Activated CD8-positive, alpha-beta T cell treated with anti-CD3 and anti-CD28 coated beads for 36 hours (primary cell): ENCODE results near the gene SLFN5. TPM values are rescaled to one million over a fixed set of nuclear protein-coding genes. Genes with fewer than 3 reads are reported as not detected.

Experiments
- ATAC-seq: fragments of 200-7000 bp; cut with Tn5 transposase; one replicate; pipeline ENCODE4 v1.10.0; 2021; ENCODE audit warnings: mild to moderate bottlenecking, moderate library complexity
- CTCF ChIA-PET: fragments of 350-600 bp; sonication (Branson Sonifier 250); formaldehyde crosslinking; loops from one replicate; lab custom pipeline; 2021; ENCODE audit warnings: antibody characterized with exemption; lab: Charles Lee
- POLR2A ChIA-PET: fragments of 350-600 bp; sonication (Branson Sonifier 250); formaldehyde crosslinking; loops from one replicate; lab custom pipeline; 2021; ENCODE audit warnings: antibody characterized with exemption; lab: Charles Lee
- DNase-seq: peaks from one replicate; pipeline ENCODE4 v3.0.0-alpha.2; 2020
- H3K27ac Mint-ChIP-seq: one replicate; pipeline ENCODE4 v1.8.0; 2021; ENCODE audit warnings: mild to moderate bottlenecking, mixed read lengths
- H3K27me3 Mint-ChIP-seq: one replicate; pipeline ENCODE4 v1.8.0; 2021; ENCODE audit warnings: mixed read lengths
- H3K36me3 Mint-ChIP-seq: one replicate; pipeline ENCODE4 v1.8.0; 2021; ENCODE audit warnings: low read depth, mixed read lengths
- H3K4me1 Mint-ChIP-seq: one replicate; pipeline ENCODE4 v1.8.0; 2021; ENCODE audit warnings: low read depth, mixed read lengths
- H3K4me3 Mint-ChIP-seq: one replicate; pipeline ENCODE4 v1.8.0; 2021; ENCODE audit warnings: mild to moderate bottlenecking, moderate library complexity, mixed read lengths
- H3K9me3 Mint-ChIP-seq: one replicate; pipeline ENCODE4 v1.8.0; 2021; ENCODE audit warnings: mixed read lengths
- CTCF ChIP-seq: fragments of 200-600 bp; IDR thresholded peaks from one replicate; pipeline ENCODE4 v1.8.0; 2022; ENCODE audit warnings: antibody characterized with exemption, mild to moderate bottlenecking
- intact Hi-C: fragments of 100-400 bp; cut with micrococcal nuclease; formaldehyde crosslinking; loops from one replicate; pipeline ENCODE4 v1.10.0; 2022
- total RNA-seq, 2 experiments: library from RNA; stranded (reverse); gene quantifications; one replicate each; pipeline ENCODE4 v1.2.3, GENCODE V29; 2021

The SLFN5 gene
- total RNA-seq, 2 experiments from 2014 or later, result 29.1 to 32.7 TPM

DNA sequence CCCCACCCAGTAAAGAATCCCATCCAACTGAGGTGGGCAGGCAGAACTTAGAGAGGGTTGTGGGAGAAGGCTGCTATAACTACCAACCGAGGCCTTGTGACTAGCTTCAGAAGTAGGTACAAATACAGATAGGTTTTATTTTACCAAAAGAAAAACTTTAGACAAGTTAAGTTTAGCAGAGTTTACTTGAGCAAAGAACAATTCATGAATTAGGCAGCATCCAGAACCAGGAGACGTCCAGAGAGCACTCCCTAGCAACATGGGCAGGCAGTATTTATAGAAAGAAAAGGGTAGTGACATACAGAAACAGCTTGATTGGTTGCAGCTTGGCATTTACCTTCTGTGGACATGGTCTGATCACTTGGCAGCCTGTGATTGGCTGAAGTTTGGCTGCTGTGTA lies 42.1 kb downstream of the SLFN5 start:
- POLR2A ChIA-PET, result interaction anchor here (1.1 to 2.0 kb wide), 2 partner anchors 10 to 28 kb away, joined by 3 to 4 read pairs; no protein-coding TSS in a partner anchor
- Mint-ChIP-seq H3K4me1 (peaks cover 39% of the 10 kb centered on the region), H3K27me3 (no peaks in the 10 kb centered on the region), H3K27ac (no peak overlapping the region), H3K9me3 (peaks cover 14% of the 10 kb centered on the region), H3K4me3 (no peak overlapping the region), H3K36me3 (no peaks in the 10 kb centered on the region)
- intact Hi-C loops, result no loop called here
- CTCF ChIA-PET, result interaction anchor here (0.9 to 2.9 kb wide), 2 partner anchors 27 to 32 kb away, joined by 3 to 13 read pairs; no protein-coding TSS in a partner anchor
- ATAC-seq, result no peak
- no peak for TF ChIP-seq CTCF
- DNase-seq, result no peak

- H3K4me3 Mint-ChIP-seq, result peak overlapping the region; percentile 16
Observed at GRCh38 chr17:35286120-35286781, 43.4 kb downstream of the SLFN5 start.

GRCh38 chr17:35287286-35287811 lies 44.5 kb downstream of the SLFN5 start:
- ATAC-seq (no peak), DNase-seq (no peak)
- intact Hi-C loops, result no loop called here
- ChIA-PET CTCF (interaction anchor here (2.9 kb wide), 1 partner anchor 25 kb away, joined by 13 read pairs; no protein-coding TSS in a partner anchor), POLR2A (no interaction called here)
- Mint-ChIP-seq H3K27me3 (no peaks in the 10 kb centered on the region), H3K36me3 (no peaks in the 10 kb centered on the region), H3K4me1 (peaks cover 39% of the 10 kb centered on the region), H3K4me3 (no peak overlapping the region), H3K27ac (no peak overlapping the region), H3K9me3 (peaks cover 14% of the 10 kb centered on the region)
- TF ChIP-seq CTCF, result no peak

More at GRCh38 chr17:35286120-35286781, 43.4 kb downstream of the SLFN5 start:
- H3K9me3 Mint-ChIP-seq, result peaks cover 14% of the 10 kb centered on the region
- POLR2A ChIA-PET, result interaction anchor here (0.8 to 1.3 kb wide), 4 partner anchors 18 to 26 kb away, joined by 3 to 6 read pairs (median 3); no protein-coding TSS in a partner anchor
- CTCF ChIA-PET, result interaction anchor here (0.6 to 2.9 kb wide), 4 partner anchors 9 to 475 kb away, joined by 3 to 13 read pairs (median 4); no protein-coding TSS in a partner anchor
- no peak for TF ChIP-seq CTCF
- ATAC-seq (peak; percentile 93), DNase-seq (peak; percentile 46)
- peak overlapping the region; percentile 61 for H3K27ac Mint-ChIP-seq
- peaks cover 39% of the 10 kb centered on the region for H3K4me1 Mint-ChIP-seq
- intact Hi-C loops, result no loop called here
- H3K27me3 Mint-ChIP-seq, result no peaks in the 10 kb centered on the region
- no peaks in the 10 kb centered on the region for H3K36me3 Mint-ChIP-seq

GRCh38 chr17:35289222-35289621 lies 46.4 kb downstream of the SLFN5 start:
- Mint-ChIP-seq H3K36me3 (no peaks in the 10 kb centered on the region), H3K27ac (peak overlapping the region; percentile 47), H3K4me1 (peaks cover 39% of the 10 kb centered on the region), H3K27me3 (no peaks in the 10 kb centered on the region), H3K9me3 (peaks cover 14% of the 10 kb centered on the region), H3K4me3 (peak overlapping the region; percentile 23)
- no peak for DNase-seq
- CTCF ChIA-PET, result no interaction called here
- intact Hi-C loops, result no loop called here
- no peak for TF ChIP-seq CTCF
- ATAC-seq, result no peak
- POLR2A ChIA-PET, result interaction anchor here (0.6 kb wide), 1 partner anchor 47 kb away, joined by 3 read pairs; no protein-coding TSS in a partner anchor

- H3K27ac Mint-ChIP-seq, result no peak overlapping the region
- H3K36me3 Mint-ChIP-seq, result no peaks in the 10 kb centered on the region
- POLR2A ChIA-PET, result no interaction called here
- ATAC-seq, result no peak
- no peaks in the 10 kb centered on the region for H3K27me3 Mint-ChIP-seq
- TF ChIP-seq CTCF, result no peak
- peaks cover 20% of the 10 kb centered on the region for H3K9me3 Mint-ChIP-seq
- H3K4me1 Mint-ChIP-seq, result peaks cover 23% of the 10 kb centered on the region
- CTCF ChIA-PET, result no interaction called here
- intact Hi-C loops, result no loop called here
- DNase-seq, result no peak
- H3K4me3 Mint-ChIP-seq, result no peak overlapping the region
Observed at GRCh38 chr17:35291802-35292201, 48.9 kb downstream of the SLFN5 start.
